H1 (cell line): ENCODE data around the gene DOK6. TPM values are rescaled to one million over a fixed set of nuclear protein-coding genes. Genes with fewer than 3 reads are reported as not detected.

Experiments used
- CTCF ChIA-PET: fragments of 300-600 bp; sonication (Branson Sonifier 250); formaldehyde crosslinking; loops from one replicate; lab custom pipeline; 2021; ENCODE audit not compliant: partially characterized antibody; lab: Charles Lee
- POLR2A ChIA-PET: fragments of 300-600 bp; sonication (Branson Sonifier 250); formaldehyde crosslinking; loops from one replicate; lab custom pipeline; 2021; ENCODE audit warnings: inconsistent platforms; ENCODE audit not compliant: partially characterized antibody; lab: Charles Lee
- DNase-seq, 2 experiments: peaks; one replicate each; pipeline versions ENCODE4 v3.0.0 to v3.0.0-alpha.2; 2010 to 2022; ENCODE audit warnings: low spot score in 2 of 2, low read depth in 1 of 2, mixed read lengths in 1 of 2
- FAIRE-seq: peaks from 2 replicates; lab custom pipeline; 2011; peaks lifted over from hg19 to GRCh38; lab: Jason Lieb, UNC
- H2AFZ ChIP-seq: 2 replicates; pipeline ENCODE4 v1.8.1; 2012; ENCODE audit warnings: low read length, inconsistent platforms
- H2AK5ac ChIP-seq: 2 replicates; pipeline ENCODE4 v1.6.1; 2013; ENCODE audit warnings: low read depth, low read length
- H2BK120ac ChIP-seq: replicated peaks from 2 replicates; pipeline ENCODE3; 2013; ENCODE audit warnings: low read depth, low read length, inconsistent platforms
- H2BK12ac ChIP-seq: 2 replicates; pipeline ENCODE4 v1.6.1; 2013; ENCODE audit warnings: low read depth, low read length
- H2BK15ac ChIP-seq: 2 replicates; pipeline ENCODE4 v1.6.1; 2013; ENCODE audit warnings: low read length
- H2BK20ac ChIP-seq: 2 replicates; pipeline ENCODE4 v1.6.1; 2013; ENCODE audit warnings: low read length
- H2BK5ac ChIP-seq: 2 replicates; pipeline ENCODE4 v1.6.1; 2013; ENCODE audit warnings: low read depth, low read length
- H3K14ac ChIP-seq: 2 replicates; pipeline ENCODE4 v1.6.1; 2013; ENCODE audit warnings: inconsistent platforms; ENCODE audit not compliant: insufficient read length
- H3K18ac ChIP-seq: 2 replicates; pipeline ENCODE4 v1.6.1; 2013; ENCODE audit warnings: low read length; ENCODE audit errors: extremely low read depth
- H3K23ac ChIP-seq: 2 replicates; pipeline ENCODE4 v1.6.1; 2013; ENCODE audit warnings: inconsistent platforms; ENCODE audit not compliant: insufficient read length
- H3K23me2 ChIP-seq: 2 replicates; pipeline ENCODE4 v1.6.1; 2013; ENCODE audit warnings: low read depth, low read length
- H3K27ac ChIP-seq: 2 replicates; pipeline ENCODE4 v1.6.1; 2011; ENCODE audit warnings: low read depth, low read length, inconsistent platforms
- H3K27me3 ChIP-seq, 4 experiments: replicated peaks in 1 of 4; 1 replicate in 1 of 4; 2 replicates in 3 of 4; pipeline versions ENCODE4 v1.6.1 to v1.8.1; 2011 to 2013; ENCODE audit warnings: low read length in 3 of 4, mild to moderate bottlenecking in 3 of 4, inconsistent platforms in 2 of 4, mixed read lengths in 2 of 4, moderate library complexity in 1 of 4; ENCODE audit not compliant: control insufficient read depth in 3 of 4, insufficient read depth in 3 of 4; ENCODE audit errors: extremely low read depth in 1 of 4
- H3K36me3 ChIP-seq, 4 experiments: 2 replicates each; pipeline versions ENCODE4 v1.6.1 to v1.8.1; 2011 to 2013; ENCODE audit warnings: mild to moderate bottlenecking in 4 of 4, low read length in 3 of 4, moderate library complexity in 2 of 4, control low read depth in 1 of 4, inconsistent platforms in 1 of 4; ENCODE audit not compliant: insufficient read depth in 4 of 4, control insufficient read depth in 2 of 4
- H3K4ac ChIP-seq: replicated peaks from 2 replicates; pipeline ENCODE3; 2013; ENCODE audit warnings: low read length, low read depth, mixed read lengths, inconsistent platforms; ENCODE audit not compliant: insufficient read length
- H3K4me1 ChIP-seq, 4 experiments: replicated peaks in 1 of 4; 1 replicate in 1 of 4; 2 replicates in 3 of 4; pipeline versions ENCODE4 v1.6.1 to v1.8.1; 2011 to 2013; ENCODE audit warnings: low read length in 3 of 4, inconsistent platforms in 2 of 4, mixed read lengths in 1 of 4; ENCODE audit not compliant: insufficient read depth in 4 of 4, control insufficient read depth in 3 of 4
- H3K4me2 ChIP-seq, 2 experiments: 2 replicates each; pipeline versions ENCODE4 v1.6.1 to v1.8.1; 2011 to 2013; ENCODE audit warnings: low read depth in 2 of 2, low read length in 2 of 2, control low read depth in 1 of 2, inconsistent platforms in 1 of 2, mild to moderate bottlenecking in 1 of 2; ENCODE audit not compliant: insufficient read depth in 1 of 2
- H3K4me3 ChIP-seq, 4 experiments: fragments of 200-600, 300-600 bp in 1 of 4; sonication (generic), shearing (Covaris generic), sonication (Bioruptor Twin) in 1 of 4; 2 replicates each; pipeline versions ENCODE4 v1.5.1 to v1.8.1; 2011 to 2016; ENCODE audit warnings: low read length in 4 of 4, low read depth in 3 of 4, control low read depth in 2 of 4, inconsistent platforms in 2 of 4, mild to moderate bottlenecking in 2 of 4, mixed read lengths in 1 of 4, moderate library complexity in 1 of 4; ENCODE audit not compliant: insufficient read depth in 2 of 4; ENCODE audit errors: extremely low read depth in 1 of 4
- H3K56ac ChIP-seq: replicated peaks from 2 replicates; pipeline ENCODE3; 2013; ENCODE audit warnings: low read depth, mild to moderate bottlenecking, mixed read lengths, low read length, inconsistent platforms; ENCODE audit not compliant: insufficient read length
- H3K79me1 ChIP-seq: 2 replicates; pipeline ENCODE4 v1.6.1; 2013; ENCODE audit warnings: low read depth, low read length, control low read depth
- H3K79me2 ChIP-seq, 2 experiments: 2 replicates each; pipeline versions ENCODE4 v1.6.1 to v1.8.1; 2012 to 2013; ENCODE audit warnings: low read length in 2 of 2, mild to moderate bottlenecking in 2 of 2, inconsistent platforms in 1 of 2; ENCODE audit not compliant: insufficient read depth in 2 of 2, control insufficient read depth in 1 of 2
- H3K9ac ChIP-seq, 4 experiments: replicated peaks in 1 of 4; 1 replicate in 1 of 4; 2 replicates in 3 of 4; pipeline versions ENCODE4 v1.6.1 to v1.8.1; 2011 to 2013; ENCODE audit warnings: low read depth in 3 of 4, low read length in 3 of 4, control low read depth in 2 of 4, mild to moderate bottlenecking in 2 of 4, moderate library complexity in 2 of 4, inconsistent platforms in 1 of 4; ENCODE audit errors: extremely low read depth in 1 of 4
- H3K9me3 ChIP-seq, 2 experiments: 2 replicates each; pipeline versions ENCODE4 v1.6.1 to v1.8.1; 2012 to 2013; ENCODE audit warnings: mild to moderate bottlenecking in 2 of 2, moderate library complexity in 2 of 2, control low read depth in 1 of 2, inconsistent platforms in 1 of 2, low read depth in 1 of 2, low read length in 1 of 2, mixed read lengths in 1 of 2; ENCODE audit not compliant: insufficient read depth in 2 of 2
- H4K20me1 ChIP-seq, 2 experiments: replicated peaks in 1 of 2; 2 replicates each; pipeline versions ENCODE3 to v1.8.1; 2011 to 2013; ENCODE audit warnings: inconsistent platforms in 2 of 2, low read length in 2 of 2, mild to moderate bottlenecking in 1 of 2; ENCODE audit not compliant: insufficient read depth in 2 of 2, control insufficient read depth in 1 of 2
- H4K5ac ChIP-seq: 2 replicates; pipeline ENCODE4 v1.6.1; 2013; ENCODE audit warnings: low read length, low read depth, mixed read lengths, inconsistent platforms; ENCODE audit not compliant: insufficient read length
- H4K8ac ChIP-seq: 2 replicates; pipeline ENCODE4 v1.8.0; 2013; ENCODE audit warnings: mild to moderate bottlenecking, moderate library complexity, low read length, inconsistent platforms; ENCODE audit not compliant: insufficient read depth; ENCODE audit errors: extremely low read depth
- H4K91ac ChIP-seq: replicated peaks from 2 replicates; pipeline ENCODE3; 2013; ENCODE audit warnings: low read length, mixed read lengths, inconsistent platforms; ENCODE audit not compliant: insufficient read length
- BACH1 ChIP-seq: IDR thresholded peaks from 2 replicates; pipeline ENCODE4 v1.6.1; 2012; ENCODE audit warnings: low read length, improper control_type of control experiment
- CTCF ChIP-seq, 3 experiments: IDR thresholded peaks; 1 replicate in 2 of 3; 2 replicates in 1 of 3; pipeline versions ENCODE4 v1.5.1 to v1.6.1; 2011; ENCODE audit warnings: low read length in 3 of 3, mild to moderate bottlenecking in 3 of 3, inconsistent platforms in 2 of 3, low read depth in 1 of 3, moderate library complexity in 1 of 3; ENCODE audit not compliant: insufficient read depth in 1 of 3; ENCODE audit errors: control extremely low read depth in 1 of 3
- RAD21 ChIP-seq, 2 experiments: IDR thresholded peaks in 1 of 2; conservative IDR thresholded peaks in 1 of 2; 2 replicates each; pipeline ENCODE4 v1.6.1; 2011; ENCODE audit warnings: low read depth in 2 of 2, low read length in 2 of 2, improper control_type of control experiment in 1 of 2, inconsistent platforms in 1 of 2, mild to moderate bottlenecking in 1 of 2, moderate library complexity in 1 of 2
- WGBS, 2 experiments: shearing (Covaris generic) in 1 of 2; methylation state at CpG; one replicate each; pipeline versions ENCODE4 v1.1.6 to v1.1.7; 2013 to 2015; ENCODE audit warnings: low lambda C conversion rate in 2 of 2, mixed read lengths in 2 of 2, inconsistent platforms in 1 of 2, low coverage in 1 of 2, missing lambda C conversion rate in 1 of 2; ENCODE audit not compliant: insufficient replicate concordance in 2 of 2, insufficient coverage in 1 of 2, insufficient read length in 1 of 2; ENCODE audit errors: extremely low coverage in 1 of 2, missing lambda C conversion rate in 1 of 2; 5-methylcytosine and 5-hydroxymethylcytosine counted together
- polyA plus RNA-seq, 7 experiments: library from polyadenylated mRNA; depleted of rRNA in 3 of 7; stranded (reverse) in 5 of 7; unstranded in 2 of 7; fragments of >200 nt in 5 of 7; fragments of 200-250 nt in 2 of 7; gene quantifications; 1 replicate in 5 of 7; 2 replicates in 1 of 7; 4 replicates in 1 of 7; pipeline versions ENCODE4 v1.2.1 to v1.2.3, GENCODE V29; 2011 to 2013; ENCODE audit warnings: missing spikeins in 2 of 7, mixed read lengths in 2 of 7
- total RNA-seq: library from RNA; stranded (reverse); fragmentation: NEBNext Ultra II Directional; extraction: Animal tissue kit (Norgen Biotek cat#: 25700); gene quantifications from 2 replicates; pipeline ENCODE4 v1.2.1, GENCODE V29; 2021
- TF ChIP-seq, protein P1 (sequence below): IDR thresholded peaks from 2 replicates; pipeline ENCODE4 v1.6.1; 2012; ENCODE audit warnings: low read length, inconsistent platforms

The DOK6 gene
- total and polyA plus RNA-seq, 2 of the 8 experiments (the other 6 are each of a cell fraction or from before 2014, with no cell fraction given) = 0.33 to 0.50 TPM

- Histone ChIP-seq H3K4me3 (no peak overlapping the region), H2BK15ac (no peak overlapping the region), H3K27ac (no peak overlapping the region), H3K4ac (no peak overlapping the region), H4K8ac (no peak overlapping the region), H4K20me1 (no peaks in the 10 kb centered on the region), H3K56ac (no peak overlapping the region), H3K36me3 (no peaks in the 10 kb centered on the region), H3K18ac (no peak overlapping the region), H4K91ac (no peak overlapping the region), H3K14ac (no peak overlapping the region), H3K27me3 (no peaks in the 10 kb centered on the region), H4K5ac (no peak overlapping the region), H3K4me1 (no peaks in the 10 kb centered on the region), H2AFZ (no peak overlapping the region), H3K9ac (no peak overlapping the region), H3K23ac (no peak overlapping the region), H2AK5ac (no peak overlapping the region), H2BK20ac (no peak overlapping the region), H2BK120ac (no peak overlapping the region), H2BK5ac (no peak overlapping the region), H2BK12ac (no peak overlapping the region), H3K23me2 (no peaks in the 10 kb centered on the region), H3K79me2 (no peaks in the 10 kb centered on the region), H3K4me2 (no peak overlapping the region), H3K9me3 (0 out of 4 replicates have a peak, but pooled peaks cover 0 to under 1% of the 10 kb centered on the region in 2 experiments), H3K79me1 (no peaks in the 10 kb centered on the region)
- DNase-seq (no peak), FAIRE-seq (no peak)
- ChIA-PET CTCF (interaction anchor here (0.7 to 1.3 kb wide), 4 partner anchors 9 to 718 kb away, joined by 3 to 5 read pairs (median 3); no protein-coding TSS in a partner anchor), POLR2A (no interaction called here)
- TF ChIP-seq CTCF (IDR thresholded peaks at IDR 0.05; ENCODE audit: control extremely low read depth in 1 of 3, insufficient read depth in 1 of 3, low read depth in 1 of 3, low read length in 3 of 3) (peak; percentile 9 to 45 (median 26); a peak in 2 of 4 replicates), BACH1 (no peak), RAD21 (IDR thresholded peaks at IDR 0.05 in 1 of 2, conservative IDR thresholded peaks at IDR 0.05 in 1 of 2; ENCODE audit: low read depth in 2 of 2, low read length in 2 of 2) (peak; percentile 27 to 42; a peak in 3 of 4 replicates)
- TF ChIP-seq, protein P1, sequence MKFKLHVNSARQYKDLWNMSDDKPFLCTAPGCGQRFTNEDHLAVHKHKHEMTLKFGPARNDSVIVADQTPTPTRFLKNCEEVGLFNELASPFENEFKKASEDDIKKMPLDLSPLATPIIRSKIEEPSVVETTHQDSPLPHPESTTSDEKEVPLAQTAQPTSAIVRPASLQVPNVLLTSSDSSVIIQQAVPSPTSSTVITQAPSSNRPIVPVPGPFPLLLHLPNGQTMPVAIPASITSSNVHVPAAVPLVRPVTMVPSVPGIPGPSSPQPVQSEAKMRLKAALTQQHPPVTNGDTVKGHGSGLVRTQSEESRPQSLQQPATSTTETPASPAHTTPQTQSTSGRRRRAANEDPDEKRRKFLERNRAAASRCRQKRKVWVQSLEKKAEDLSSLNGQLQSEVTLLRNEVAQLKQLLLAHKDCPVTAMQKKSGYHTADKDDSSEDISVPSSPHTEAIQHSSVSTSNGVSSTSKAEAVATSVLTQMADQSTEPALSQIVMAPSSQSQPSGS = no peak
- 97% methylated on average over 4 of the region's 4 CpGs; no CpG with 5 or more reads in 1 of the 2 experiments for WGBS, 2 experiments
These were observed 35.0 kb upstream of the DOK6 start for GRCh38 chr18:69365658-69366057.
